ENCODE measurements around the gene RASSF7. TPM values are rescaled to one million over a fixed set of nuclear protein-coding genes. Genes with fewer than 3 reads are reported as not detected.

The RASSF7 gene
- total and polyA plus RNA-seq, 2 of the 8 experiments (the other 6 are each of a cell fraction or from before 2014, with no cell fraction given): 22.3 to 43.9 TPM

GRCh38 chr11:553083-553987 is 7.4 kb upstream of the RASSF7 start (continued):
- TF ChIP-seq CHD7 (IDR thresholded peaks at IDR 0.05; ENCODE audit: insufficient replicate concordance, low read length) (no peak), CEBPB (IDR thresholded peaks at IDR 0.05; ENCODE audit: low read depth, low read length) (no peak), TEAD4 (IDR thresholded peaks at IDR 0.05; ENCODE audit: low read depth, low read length) (no peak), PHF8 (conservative IDR thresholded peaks at IDR 0.05; ENCODE audit: low read depth, low read length) (no peak), SAP30 (IDR thresholded peaks at IDR 0.05; ENCODE audit: insufficient read depth, insufficient replicate concordance, low read length) (no peak)
